Body of pancreas (tissue), 4 donors: ENCODE results near the gene HNRNPA3. TPM values are rescaled to one million over a fixed set of nuclear protein-coding genes. Genes with fewer than 3 reads are reported as not detected.

Source experiments
- ATAC-seq: fragments of 150-250 bp; one replicate; pipeline ENCODE4 v1.9.1; 2016
- DNase-seq, 4 donors: peaks; one replicate each; pipeline ENCODE4 v3.0.0-alpha.2; 2019
- H3K27ac ChIP-seq, 4 donors: fragments of 200-600 bp; sonication (generic); 1 replicate in 3 of 4; 2 replicates in 1 of 4; pipeline versions ENCODE4 v1.5.1 to v1.6.1; 2016 to 2019; ENCODE audit warnings: mild to moderate bottlenecking in 1 of 4, mixed read lengths in 1 of 4, moderate library complexity in 1 of 4
- H3K27me3 ChIP-seq, 2 donors: fragments of 200-600 bp; sonication (generic); one replicate each; pipeline ENCODE4 v1.6.0; 2016; ENCODE audit warnings: mild to moderate bottlenecking in 1 of 2
- H3K36me3 ChIP-seq, 2 donors: fragments of 200-600 bp; sonication (generic); replicated peaks in 1 of 2; 2 replicates each; pipeline ENCODE4 v1.5.1; 2016; ENCODE audit warnings: low read depth in 2 of 2; ENCODE audit not compliant: insufficient read depth in 1 of 2
- H3K4me1 ChIP-seq: fragments of 200-600 bp; sonication (generic); one replicate; pipeline ENCODE4 v1.6.0; 2016
- H3K4me3 ChIP-seq, 2 donors: fragments of 200-600 bp; sonication (generic); 1 replicate in 1 of 2; 2 replicates in 1 of 2; pipeline ENCODE4 v1.5.1; 2016 to 2019
- H3K9me3 ChIP-seq, 3 donors: fragments of 200-600 bp; sonication (generic); 1 replicate in 2 of 3; 2 replicates in 1 of 3; pipeline ENCODE4 v1.5.1; 2016
- POLR2A ChIP-seq, 3 donors: fragments of 450-650 bp; IDR thresholded peaks; one replicate each; pipeline ENCODE4 v1.6.1; 2016; ENCODE audit warnings: antibody characterized with exemption in 3 of 3, mild to moderate bottlenecking in 2 of 3
- WGBS, 2 donors: methylation state at CpG; one replicate each; pipeline ENCODE4 v1.1.5; 2017; 5-methylcytosine and 5-hydroxymethylcytosine counted together
- intact Hi-C: fragments of 100-400 bp; cut with DNase I; formaldehyde crosslinking; loops from one replicate; pipeline ENCODE4 v1.15.1; 2023
- total RNA-seq, 2 donors: library from RNA; depleted of rRNA; stranded (reverse); fragments of >200 nt; gene quantifications; one replicate each; pipeline ENCODE4 v1.1.0, GENCODE V29; 2016
- TF ChIP-seq, protein P1 (sequence below), 7 experiments: fragments of 450-650 bp in 4 of 7; fragments of 200-600 bp in 3 of 7; sonication (generic) in 3 of 7; IDR thresholded peaks; one replicate each; pipeline ENCODE4 v1.5.1; 2016 to 2019; ENCODE audit warnings: antibody characterized with exemption in 7 of 7

The HNRNPA3 gene
- total RNA-seq, 2 donors from 2014 or later, result 44.1 to 58.0 TPM

- H3K4me3 ChIP-seq, result no peak overlapping the region
- peak overlapping the region in 2 of 4 donors; percentile 46 to 82 for H3K27ac ChIP-seq
- peaks cover 83% of the 10 kb centered on the region for H3K4me1 ChIP-seq
- DNase-seq, result no peak
- intact Hi-C loops, result no loop called here
- no peaks in the 10 kb centered on the region for H3K9me3 ChIP-seq
- TF ChIP-seq, protein P1, sequence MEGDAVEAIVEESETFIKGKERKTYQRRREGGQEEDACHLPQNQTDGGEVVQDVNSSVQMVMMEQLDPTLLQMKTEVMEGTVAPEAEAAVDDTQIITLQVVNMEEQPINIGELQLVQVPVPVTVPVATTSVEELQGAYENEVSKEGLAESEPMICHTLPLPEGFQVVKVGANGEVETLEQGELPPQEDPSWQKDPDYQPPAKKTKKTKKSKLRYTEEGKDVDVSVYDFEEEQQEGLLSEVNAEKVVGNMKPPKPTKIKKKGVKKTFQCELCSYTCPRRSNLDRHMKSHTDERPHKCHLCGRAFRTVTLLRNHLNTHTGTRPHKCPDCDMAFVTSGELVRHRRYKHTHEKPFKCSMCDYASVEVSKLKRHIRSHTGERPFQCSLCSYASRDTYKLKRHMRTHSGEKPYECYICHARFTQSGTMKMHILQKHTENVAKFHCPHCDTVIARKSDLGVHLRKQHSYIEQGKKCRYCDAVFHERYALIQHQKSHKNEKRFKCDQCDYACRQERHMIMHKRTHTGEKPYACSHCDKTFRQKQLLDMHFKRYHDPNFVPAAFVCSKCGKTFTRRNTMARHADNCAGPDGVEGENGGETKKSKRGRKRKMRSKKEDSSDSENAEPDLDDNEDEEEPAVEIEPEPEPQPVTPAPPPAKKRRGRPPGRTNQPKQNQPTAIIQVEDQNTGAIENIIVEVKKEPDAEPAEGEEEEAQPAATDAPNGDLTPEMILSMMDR (IDR thresholded peaks at IDR 0.05), result no peak
- TF ChIP-seq POLR2A (IDR thresholded peaks at IDR 0.05), result no peak
- ATAC-seq, result no peak
- 85 to 90% methylated on average over 6 of the region's 6 CpGs for WGBS, 2 donors
- H3K27me3 ChIP-seq, result no peaks in the 10 kb centered on the region
- H3K36me3 ChIP-seq, result no peaks in the 10 kb centered on the region
These were observed 26.5 kb downstream of the HNRNPA3 start for GRCh38 chr2:177239053-177239452.

DNA sequence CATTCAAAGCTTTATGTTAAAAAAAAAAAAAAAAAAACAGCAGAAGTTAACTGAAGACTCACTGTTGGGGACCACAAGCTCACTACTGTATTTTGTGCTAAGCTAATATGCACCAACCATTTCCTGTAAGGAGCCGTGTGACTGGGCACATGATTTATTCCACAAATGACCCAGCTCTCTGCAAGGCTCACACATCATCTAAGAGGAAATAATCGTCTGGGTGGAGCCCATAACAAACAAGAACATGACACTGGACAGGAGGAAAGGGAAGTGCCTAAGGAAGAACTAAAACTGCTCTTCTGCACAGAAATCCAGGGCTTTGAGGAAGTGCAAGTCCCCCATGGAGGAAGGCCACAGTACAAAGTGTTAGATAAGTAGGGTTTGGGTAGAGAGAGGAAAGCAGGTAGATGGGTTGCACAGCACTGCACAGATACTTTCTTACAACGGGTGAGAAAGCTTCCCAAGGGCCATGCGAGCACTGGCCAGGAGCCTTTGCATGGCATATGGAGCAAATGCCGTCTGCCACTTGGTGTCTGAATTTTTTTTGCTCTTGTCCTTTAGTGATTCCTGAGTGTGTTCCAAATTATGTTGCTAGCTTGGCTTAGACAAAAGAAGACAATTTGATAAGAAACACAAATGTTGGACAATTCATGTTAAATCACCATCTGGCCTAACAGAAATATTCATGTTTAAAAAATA lies 27.5 kb downstream of the HNRNPA3 start:
- Histone ChIP-seq H3K4me1 (peaks cover 81% of the 10 kb centered on the region), H3K27ac (peak overlapping the region; percentile 13 to 82 (median 50)), H3K4me3 (no peak overlapping the region), H3K36me3 (no peaks in the 10 kb centered on the region), H3K9me3 (no peaks in the 10 kb centered on the region), H3K27me3 (no peaks in the 10 kb centered on the region)
- TF ChIP-seq, protein P1 (IDR thresholded peaks at IDR 0.05), result no peak
- peak in 1 of 3 donors; percentile 47 for TF ChIP-seq POLR2A (IDR thresholded peaks at IDR 0.05)
- 36 to 46% methylated on average over 5 of the region's 5 CpGs for WGBS, 2 donors
- peak in 2 of 4 donors; percentile 46 to 77 for DNase-seq
- intact Hi-C loops, result no loop called here
- peak; percentile 37 for ATAC-seq

DNA sequence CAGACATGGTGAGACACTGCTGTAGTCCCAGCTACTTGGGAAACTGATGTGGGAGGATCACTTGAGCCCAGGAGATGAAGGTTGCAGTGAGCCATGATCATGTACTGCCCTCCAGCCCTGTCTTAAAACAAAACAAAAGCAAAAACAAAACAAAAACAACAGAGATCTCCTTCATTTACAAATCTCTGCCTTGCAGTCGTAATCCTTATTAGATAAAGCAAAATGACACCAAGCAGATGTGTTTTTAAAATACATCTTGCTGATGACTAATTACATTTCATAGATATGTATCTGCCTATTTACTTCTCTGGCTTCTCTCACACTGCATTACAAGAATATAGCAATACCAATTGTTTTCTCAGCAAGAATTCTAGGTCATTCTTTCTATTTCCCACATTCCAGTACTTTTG lies 29.1 kb downstream of the HNRNPA3 start:
- Histone ChIP-seq H3K9me3 (no peaks in the 10 kb centered on the region), H3K4me1 (peaks cover 86% of the 10 kb centered on the region), H3K4me3 (no peak overlapping the region), H3K36me3 (no peaks in the 10 kb centered on the region), H3K27me3 (no peaks in the 10 kb centered on the region), H3K27ac (peak overlapping the region; percentile 60 to 84 (median 74))
- no peak for ATAC-seq
- intact Hi-C loops, result no loop called here
- TF ChIP-seq, protein P1 (IDR thresholded peaks at IDR 0.05), result no peak
- no peak for TF ChIP-seq POLR2A (IDR thresholded peaks at IDR 0.05)
- DNase-seq, result no peak
- WGBS, 2 donors, result 57 to 68% methylated on average over 1 of the region's 1 CpG

DNA sequence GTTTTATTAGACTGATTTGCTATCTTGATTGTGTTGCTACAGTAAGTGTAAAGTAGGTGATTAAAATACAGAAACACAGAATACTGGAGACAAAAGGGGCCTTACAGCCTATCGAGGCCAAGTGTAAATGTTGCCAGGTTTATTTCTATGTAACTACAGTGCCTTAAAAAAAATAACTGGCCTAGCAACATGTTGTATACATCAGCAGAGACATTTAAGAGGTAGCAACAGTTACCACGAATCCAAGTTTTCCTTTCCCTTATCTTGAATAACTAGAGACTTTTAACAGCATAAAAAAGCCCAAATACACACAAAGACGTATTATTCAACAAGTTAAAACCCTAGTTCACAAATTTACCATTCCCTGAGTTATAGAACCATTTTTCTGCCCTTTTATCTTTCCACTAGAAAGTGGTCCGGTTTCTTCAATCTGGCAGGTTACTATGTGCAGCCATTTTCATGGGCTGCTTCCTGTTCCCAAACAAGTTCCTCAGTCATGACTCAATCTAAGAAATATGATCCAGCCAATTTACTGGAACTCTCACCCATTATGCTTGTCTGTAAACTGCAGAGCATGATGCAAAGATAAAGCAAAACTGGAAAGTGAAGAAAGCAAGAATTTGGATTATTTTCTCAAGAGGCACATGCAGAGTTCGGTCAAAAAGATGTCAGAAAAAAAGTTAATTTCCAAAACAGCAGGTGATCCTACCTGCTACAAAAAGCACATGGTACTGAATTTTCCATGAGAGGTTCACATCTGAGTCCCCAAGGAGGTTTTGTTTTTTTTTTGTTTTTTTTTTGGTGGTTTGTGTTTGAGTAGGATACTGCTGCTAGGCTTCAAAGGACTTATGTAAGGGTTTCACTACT lies 29.8 kb downstream of the HNRNPA3 start:
- Histone ChIP-seq H3K4me3 (no peak overlapping the region), H3K36me3 (no peaks in the 10 kb centered on the region), H3K27ac (peak overlapping the region; percentile 60 to 84 (median 74)), H3K27me3 (no peaks in the 10 kb centered on the region), H3K9me3 (no peaks in the 10 kb centered on the region), H3K4me1 (peaks cover 86% of the 10 kb centered on the region)
- intact Hi-C loops, result no loop called here
- TF ChIP-seq, protein P1 (IDR thresholded peaks at IDR 0.05), result no peak
- TF ChIP-seq POLR2A (IDR thresholded peaks at IDR 0.05), result peak in 2 of 3 donors; percentile 32 to 38
- WGBS, 2 donors, result 20 to 22% methylated on average over 5 of the region's 5 CpGs
- DNase-seq (peak in 3 of 4 donors; percentile 36 to 64 (median 52)), ATAC-seq (peak; percentile 89)
